Thyroid gland (tissue), 4 donors: ENCODE measurements around the gene CCDC197. TPM values are rescaled to one million over a fixed set of nuclear protein-coding genes. Genes with fewer than 3 reads are reported as not detected.

Experiments
- DNase-seq, 2 donors: peaks; one replicate each; pipeline ENCODE4 v3.0.0-alpha.2; 2019
- H3K27ac ChIP-seq, 3 donors: fragments of 200-600 bp; sonication (generic); 1 replicate in 2 of 3; 2 replicates in 1 of 3; pipeline ENCODE4 v1.5.1; 2016 to 2019; ENCODE audit warnings: mild to moderate bottlenecking in 1 of 3, moderate library complexity in 1 of 3
- H3K27me3 ChIP-seq: fragments of 200-600 bp; sonication (generic); one replicate; pipeline ENCODE4 v1.5.1; 2019
- H3K36me3 ChIP-seq, 2 donors: fragments of 200-600 bp; sonication (generic); one replicate each; pipeline ENCODE4 v1.5.1; 2016 to 2019
- H3K4me1 ChIP-seq, 2 donors: fragments of 200-600 bp; sonication (generic); one replicate each; pipeline ENCODE4 v1.5.1; 2017 to 2019
- H3K4me3 ChIP-seq, 3 donors: fragments of 200-600 bp; sonication (generic); replicated peaks in 1 of 3; 1 replicate in 2 of 3; 2 replicates in 1 of 3; pipeline ENCODE4 v1.5.1; 2016; ENCODE audit warnings: mild to moderate bottlenecking in 1 of 3
- H3K9me3 ChIP-seq: fragments of 200-600 bp; sonication (generic); one replicate; pipeline ENCODE4 v1.5.1; 2017
- CTCF ChIP-seq, 6 experiments: fragments of 200-600 bp in 3 of 6; fragments of 450-650 bp in 3 of 6; sonication (generic) in 3 of 6; IDR thresholded peaks; one replicate each; pipeline ENCODE4 v1.5.1; 2016 to 2019; ENCODE audit warnings: antibody characterized with exemption in 6 of 6, mild to moderate bottlenecking in 2 of 6, inconsistent platforms in 1 of 6, moderate library complexity in 1 of 6
- POLR2A ChIP-seq, 2 donors: fragments of 450-650 bp; IDR thresholded peaks; one replicate each; pipeline ENCODE4 v1.6.1; 2017; ENCODE audit warnings: antibody characterized with exemption in 2 of 2, mild to moderate bottlenecking in 2 of 2, moderate library complexity in 1 of 2
- WGBS, 2 donors: methylation state at CpG; one replicate each; pipeline ENCODE4 v1.1.5; 2017; 5-methylcytosine and 5-hydroxymethylcytosine counted together
- intact Hi-C: fragments of 100-400 bp; cut with DNase I; formaldehyde crosslinking; loops from one replicate; pipeline ENCODE4 v1.15.1; 2023
- total RNA-seq, 4 donors: library from RNA; depleted of rRNA; stranded (reverse); fragments of >200 nt; gene quantifications; one replicate each; pipeline ENCODE4 v1.2.3, GENCODE V29; 2016

CCDC197 gene
- total RNA-seq, 4 donors from 2014 or later = not detected

- Histone ChIP-seq H3K4me3 (no peak overlapping the region), H3K27me3 (no peaks in the 10 kb centered on the region), H3K9me3 (no peaks in the 10 kb centered on the region), H3K36me3 (no peaks in the 10 kb centered on the region), H3K4me1 (peaks cover 0 to 7% of the 10 kb centered on the region in 2 donors), H3K27ac (no peak overlapping the region)
- TF ChIP-seq CTCF (IDR thresholded peaks at IDR 0.05) (no peak), POLR2A (IDR thresholded peaks at IDR 0.05) (no peak)
- WGBS, 2 donors = 85 to 95% methylated on average over 3 of the region's 3 CpGs
- intact Hi-C loops = no loop called here
- no peak for DNase-seq
These were observed 36.2 kb upstream of the CCDC197 start for GRCh38 chr14:93960774-93961438.

GRCh38 chr14:93961620-93962019 lies 35.5 kb upstream of the CCDC197 start:
- no peak for DNase-seq
- H3K27ac ChIP-seq = no peak overlapping the region
- H3K9me3 ChIP-seq = no peaks in the 10 kb centered on the region
- intact Hi-C loops = no loop called here
- H3K36me3 ChIP-seq = no peaks in the 10 kb centered on the region
- WGBS, 2 donors = 90 to 91% methylated on average over 8 of the region's 8 CpGs
- peaks cover 0 to 8% of the 10 kb centered on the region in 2 donors for H3K4me1 ChIP-seq
- no peaks in the 10 kb centered on the region for H3K27me3 ChIP-seq
- H3K4me3 ChIP-seq = no peak overlapping the region
- TF ChIP-seq CTCF (IDR thresholded peaks at IDR 0.05) (no peak), POLR2A (IDR thresholded peaks at IDR 0.05) (no peak)

GRCh38 chr14:93962701-93963601 lies 34.1 kb upstream of the CCDC197 start:
- TF ChIP-seq CTCF (IDR thresholded peaks at IDR 0.05) (no peak), POLR2A (IDR thresholded peaks at IDR 0.05) (no peak)
- intact Hi-C loops = no loop called here
- H3K27ac ChIP-seq = no peak overlapping the region
- H3K4me3 ChIP-seq = no peak overlapping the region
- H3K4me1 ChIP-seq = peaks cover 0 to 8% of the 10 kb centered on the region in 2 donors
- 76 to 82% methylated on average over 15 of the region's 16 CpGs for WGBS, 2 donors
- DNase-seq = no peak
- H3K9me3 ChIP-seq = no peaks in the 10 kb centered on the region
- H3K27me3 ChIP-seq = no peaks in the 10 kb centered on the region
- no peaks in the 10 kb centered on the region for H3K36me3 ChIP-seq

DNA sequence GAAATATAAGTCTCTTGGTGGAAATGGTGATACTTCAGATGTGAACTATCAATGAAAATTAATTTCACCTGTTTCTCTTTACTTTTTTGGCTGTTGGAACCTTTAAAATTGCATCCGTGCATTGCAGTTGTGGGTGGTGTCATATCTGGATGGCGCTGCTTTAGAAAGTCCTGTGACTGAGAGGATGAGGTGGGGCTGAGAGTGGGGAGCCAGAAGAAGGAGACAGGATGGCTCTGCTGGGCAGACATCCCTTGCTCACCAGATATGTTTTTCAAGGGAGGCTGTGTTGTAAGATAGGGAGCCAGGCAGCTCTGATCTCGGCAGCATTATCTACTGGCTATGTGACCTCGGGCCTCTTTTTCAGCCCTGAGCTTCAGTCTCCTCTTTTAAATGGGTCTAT lies 33.4 kb upstream of the CCDC197 start:
- Histone ChIP-seq H3K9me3 (no peaks in the 10 kb centered on the region), H3K36me3 (no peaks in the 10 kb centered on the region), H3K4me3 (no peak overlapping the region), H3K27me3 (no peaks in the 10 kb centered on the region), H3K27ac (no peak overlapping the region), H3K4me1 (peaks cover 0 to 8% of the 10 kb centered on the region in 2 donors)
- WGBS, 2 donors = 76 to 78% methylated on average over 4 of the region's 4 CpGs
- no peak for DNase-seq
- TF ChIP-seq POLR2A (IDR thresholded peaks at IDR 0.05) = no peak
- no peak for TF ChIP-seq CTCF (IDR thresholded peaks at IDR 0.05)
- intact Hi-C loops = no loop called here

- intact Hi-C loops = no loop called here
- TF ChIP-seq CTCF (IDR thresholded peaks at IDR 0.05) (no peak), POLR2A (IDR thresholded peaks at IDR 0.05) (no peak)
- no peaks in the 10 kb centered on the region for H3K27me3 ChIP-seq
- H3K27ac ChIP-seq = no peak overlapping the region
- no peaks in the 10 kb centered on the region for H3K9me3 ChIP-seq
- no peak overlapping the region for H3K4me3 ChIP-seq
- no peak for DNase-seq
- no peaks in the 10 kb centered on the region for H3K36me3 ChIP-seq
- H3K4me1 ChIP-seq = peaks cover 0 to 5% of the 10 kb centered on the region in 2 donors
- WGBS, 2 donors = 94 to 98% methylated on average over 10 of the region's 10 CpGs
These were observed 32.8 kb upstream of the CCDC197 start for GRCh38 chr14:93964281-93964680.
